GM12891 (cell line): ENCODE results near the gene MME.

Experiments
- DNase-seq: peaks from one replicate; pipeline ENCODE4 v3.0.0; 2011; ENCODE audit warnings: low spot score; ENCODE audit not compliant: insufficient read length
- FAIRE-seq: peaks from 2 replicates; lab custom pipeline; 2011; peaks lifted over from hg19 to GRCh38; lab: Jason Lieb, UNC
- PAX5 ChIP-seq: IDR thresholded peaks from 2 replicates; pipeline ENCODE4 v1.6.1; 2011; ENCODE audit warnings: low read length, moderate library complexity, mild to moderate bottlenecking; ENCODE audit not compliant: insufficient read depth, severe bottlenecking
- POLR2A ChIP-seq: IDR thresholded peaks from 2 replicates; pipeline ENCODE4 v1.6.1; 2011; ENCODE audit warnings: low read depth, low read length, control low read depth
- POLR2AphosphoS5 ChIP-seq: IDR thresholded peaks from 2 replicates; pipeline ENCODE4 v1.6.1; 2011; ENCODE audit warnings: low read depth, low read length, control low read depth
- POU2F2 ChIP-seq: IDR thresholded peaks from 2 replicates; pipeline ENCODE4 v1.6.1; 2011; ENCODE audit warnings: low read depth, mild to moderate bottlenecking, control low read depth, low read length, moderate library complexity
- SPI1 ChIP-seq: IDR thresholded peaks from 2 replicates; pipeline ENCODE4 v1.6.1; 2011; ENCODE audit warnings: low read depth, low read length, control low read depth
- TAF1 ChIP-seq: IDR thresholded peaks from 2 replicates; pipeline ENCODE4 v1.6.1; 2011; ENCODE audit warnings: low read depth, low read length, control low read depth

The MME gene

DNA sequence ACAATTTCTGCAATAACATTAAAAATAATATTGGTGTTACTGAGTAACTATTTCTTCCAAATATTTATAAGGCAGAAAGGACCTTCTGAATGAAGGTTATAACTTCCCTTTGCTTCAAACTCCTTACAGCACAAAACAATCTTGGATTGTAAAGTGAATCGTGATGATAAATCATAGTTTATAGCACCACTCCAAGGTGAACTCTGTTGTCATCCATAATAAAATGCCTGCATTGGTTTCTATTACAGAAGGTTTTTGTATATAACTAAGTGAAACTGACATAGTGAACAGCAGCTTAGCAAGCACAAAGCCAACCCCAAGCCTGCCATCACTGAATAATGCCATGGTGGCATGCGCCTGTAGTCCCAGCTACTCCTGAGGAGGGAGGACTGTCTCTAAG is 86.3 kb downstream of the MME start:
- FAIRE-seq: no peak
- TF ChIP-seq TAF1 (no peak), POLR2A (no peak), POU2F2 (no peak), PAX5 (no peak), SPI1 (no peak), POLR2AphosphoS5 (no peak)
- no peak for DNase-seq

DNA sequence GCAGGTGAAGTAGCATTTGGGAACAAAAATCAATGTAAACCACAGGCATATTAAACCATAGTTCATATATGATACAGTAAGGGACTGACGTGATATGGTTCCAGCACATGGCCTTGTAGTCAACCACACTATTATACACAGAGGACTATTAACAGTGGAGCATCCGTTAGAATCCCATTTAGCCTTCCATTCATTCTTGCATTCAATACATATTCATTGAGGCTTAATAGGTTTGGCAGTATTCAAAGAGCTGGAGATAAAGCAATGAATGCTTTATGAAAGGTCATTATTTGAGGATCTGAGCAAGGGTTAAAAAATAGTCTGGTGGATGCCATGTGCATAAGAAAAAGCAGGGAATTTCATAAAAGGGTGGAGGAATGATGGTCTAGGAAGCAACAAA is 89.1 kb downstream of the MME start:
- TF ChIP-seq POU2F2 (no peak), TAF1 (no peak), PAX5 (no peak), POLR2A (no peak), POLR2AphosphoS5 (no peak), SPI1 (no peak)
- DNase-seq (no peak), FAIRE-seq (no peak)

DNA sequence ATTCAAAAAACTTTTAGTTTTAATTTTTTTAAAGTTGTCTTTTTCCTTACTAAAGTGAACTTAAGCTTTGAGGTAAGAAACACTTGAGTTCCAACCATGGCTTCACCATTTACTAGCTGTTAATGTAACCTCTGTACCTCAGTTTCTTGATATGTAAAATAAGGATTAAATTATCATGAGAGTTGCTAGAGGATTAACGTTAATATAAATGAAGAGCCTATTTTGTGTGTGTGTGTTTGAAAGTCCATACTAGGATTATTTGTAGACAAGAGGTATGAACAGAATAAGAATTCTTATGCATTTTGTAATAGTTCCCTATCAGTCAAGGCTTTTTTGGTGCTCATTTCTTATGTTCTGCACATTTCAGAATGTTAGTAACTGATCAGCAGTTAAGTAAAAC is 93.7 kb downstream of the MME start:
- FAIRE-seq (no peak), DNase-seq (no peak)
- no peak for TF ChIP-seq PAX5

DNA sequence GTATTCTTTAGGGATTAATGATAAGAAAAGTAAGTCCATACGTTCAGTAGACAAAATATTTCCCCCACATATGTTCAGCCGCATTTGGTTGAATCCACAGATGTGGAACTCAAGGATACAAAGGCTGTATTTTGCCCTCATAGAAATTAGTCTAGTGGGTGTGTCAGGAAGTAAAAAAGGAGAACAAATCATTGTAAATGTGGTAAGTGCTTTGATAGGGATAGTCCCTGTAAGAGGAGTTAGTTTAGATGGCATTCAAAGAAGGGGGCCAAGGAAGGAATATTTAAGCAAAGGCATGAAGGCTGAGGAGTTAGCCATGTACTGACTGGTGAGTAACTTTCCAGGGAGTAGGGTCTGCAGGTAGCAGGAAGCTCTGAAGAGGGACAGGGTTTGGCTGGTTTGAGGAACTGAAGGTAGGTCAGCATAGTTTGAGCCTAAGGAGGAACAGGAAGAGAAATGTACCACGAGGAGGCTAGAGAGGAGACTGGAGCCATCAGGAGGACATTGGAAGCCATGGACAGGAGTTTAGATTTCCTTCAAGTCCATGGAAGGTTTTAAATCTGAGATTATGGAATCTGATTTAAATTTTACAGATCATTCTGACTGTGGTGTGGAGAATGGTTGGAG is 98.8 kb downstream of the MME start:
- TF ChIP-seq POU2F2: no peak
- no peak for TF ChIP-seq POLR2AphosphoS5
- no peak for TF ChIP-seq POLR2A
- no peak for TF ChIP-seq SPI1
- no peak for TF ChIP-seq PAX5
- no peak for TF ChIP-seq TAF1
- no peak for FAIRE-seq

DNA sequence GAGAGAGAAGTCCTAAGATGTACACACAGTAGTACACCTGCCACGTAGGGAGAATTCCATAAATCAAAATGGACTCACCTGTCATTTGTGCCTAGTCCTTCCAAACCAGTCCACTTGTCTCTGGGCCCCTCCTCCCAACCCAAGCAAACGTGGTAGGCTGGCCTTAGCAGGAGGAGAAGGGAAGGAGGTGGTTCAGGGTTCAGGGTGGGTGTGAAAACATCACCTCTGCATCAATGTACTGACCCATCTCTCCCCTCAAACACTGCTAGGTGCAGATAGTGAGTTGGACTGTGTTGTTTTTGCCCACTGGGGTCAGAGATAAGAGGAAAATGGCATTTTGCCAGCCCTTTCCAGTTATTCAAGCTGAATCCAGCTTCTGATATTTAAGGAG is 99.3 kb downstream of the MME start:
- FAIRE-seq (no peak), DNase-seq (no peak)
- TF ChIP-seq POLR2A (no peak), SPI1 (no peak), POLR2AphosphoS5 (no peak), POU2F2 (no peak), PAX5 (no peak), TAF1 (no peak)

More for the DNA sequence above, 98.8 kb downstream of the MME start:
- no peak for DNase-seq

DNA sequence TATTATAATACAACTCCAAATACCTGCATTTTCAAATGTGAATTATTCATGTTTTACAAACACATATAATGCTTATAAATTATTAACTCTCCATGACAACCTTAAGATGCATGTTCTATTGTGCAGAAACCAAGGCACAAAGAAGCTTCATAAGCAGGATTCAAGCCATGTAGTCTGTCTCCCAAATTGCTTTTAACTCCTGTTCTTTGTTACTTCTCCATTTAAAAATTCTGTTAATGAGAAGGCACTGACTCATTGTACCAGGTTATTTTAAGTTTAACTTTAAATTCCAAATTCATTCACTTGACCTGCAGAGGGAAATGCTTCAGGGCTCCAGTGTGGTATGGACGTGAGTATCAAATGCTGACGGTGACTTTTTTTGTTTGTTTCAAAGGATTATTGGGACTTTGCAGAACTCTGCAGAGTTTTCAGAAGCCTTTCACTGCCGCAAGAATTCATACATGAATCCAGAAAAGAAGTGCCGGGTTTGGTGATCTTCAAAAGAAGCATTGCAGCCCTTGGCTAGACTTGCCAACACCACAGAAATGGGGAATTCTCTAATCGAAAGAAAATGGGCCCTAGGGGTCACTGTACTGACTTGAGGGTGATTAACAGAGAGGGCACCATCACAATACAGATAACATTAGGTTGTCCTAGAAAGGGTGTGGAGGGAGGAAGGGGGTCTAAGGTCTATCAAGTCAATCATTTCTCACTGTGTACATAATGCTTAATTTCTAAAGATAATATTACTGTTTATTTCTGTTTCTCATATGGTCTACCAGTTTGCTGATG is 100.0 kb downstream of the MME start:
- no peak for TF ChIP-seq POLR2A
- TF ChIP-seq SPI1: no peak
- TF ChIP-seq POU2F2: no peak
- TF ChIP-seq POLR2AphosphoS5: no peak
- TF ChIP-seq PAX5: no peak
- no peak for TF ChIP-seq TAF1
- no peak for FAIRE-seq
- no peak for DNase-seq

DNA sequence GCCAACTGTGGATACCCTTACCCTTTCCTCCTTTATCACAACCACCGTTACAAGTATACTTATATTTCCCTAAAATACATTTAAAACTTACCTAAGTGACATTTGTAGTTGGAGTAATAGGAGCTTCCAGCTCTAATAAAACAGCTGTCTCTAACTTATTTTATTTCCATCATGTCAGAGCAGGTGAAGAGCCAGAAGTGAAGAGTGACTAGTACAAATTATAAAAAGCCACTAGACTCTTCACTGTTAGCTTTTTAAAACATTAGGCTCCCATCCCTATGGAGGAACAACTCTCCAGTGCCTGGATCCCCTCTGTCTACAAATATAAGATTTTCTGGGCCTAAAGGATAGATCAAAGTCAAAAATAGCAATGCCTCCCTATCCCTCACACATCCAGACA is 102.3 kb downstream of the MME start:
- FAIRE-seq: no peak
- DNase-seq: no peak
- TF ChIP-seq POLR2AphosphoS5 (no peak), SPI1 (no peak), POU2F2 (no peak), TAF1 (no peak), PAX5 (no peak), POLR2A (no peak)

DNA sequence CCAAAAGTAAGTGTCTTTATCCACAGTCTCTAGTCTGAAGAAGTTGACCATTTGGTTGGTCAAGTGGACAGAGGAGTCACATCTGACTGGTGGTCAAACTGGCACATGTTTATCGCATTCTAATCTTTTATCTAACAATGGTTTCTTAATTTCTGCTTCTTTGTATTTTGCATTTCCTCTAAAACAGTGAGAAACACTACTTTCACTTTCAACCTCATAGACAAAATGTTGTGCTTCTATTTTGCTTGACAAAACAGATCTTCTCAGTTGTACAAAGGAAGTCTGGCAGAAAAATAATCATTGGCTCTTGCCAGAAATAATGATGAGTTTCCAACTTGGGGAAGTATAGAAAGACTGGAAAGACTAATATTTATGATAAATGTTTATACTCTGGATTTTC is 103.9 kb downstream of the MME start:
- no peak for TF ChIP-seq POU2F2
- TF ChIP-seq SPI1: no peak
- no peak for TF ChIP-seq POLR2AphosphoS5
- TF ChIP-seq TAF1: no peak
- TF ChIP-seq POLR2A: no peak
- TF ChIP-seq PAX5: no peak
- FAIRE-seq (no peak), DNase-seq (no peak)

DNA sequence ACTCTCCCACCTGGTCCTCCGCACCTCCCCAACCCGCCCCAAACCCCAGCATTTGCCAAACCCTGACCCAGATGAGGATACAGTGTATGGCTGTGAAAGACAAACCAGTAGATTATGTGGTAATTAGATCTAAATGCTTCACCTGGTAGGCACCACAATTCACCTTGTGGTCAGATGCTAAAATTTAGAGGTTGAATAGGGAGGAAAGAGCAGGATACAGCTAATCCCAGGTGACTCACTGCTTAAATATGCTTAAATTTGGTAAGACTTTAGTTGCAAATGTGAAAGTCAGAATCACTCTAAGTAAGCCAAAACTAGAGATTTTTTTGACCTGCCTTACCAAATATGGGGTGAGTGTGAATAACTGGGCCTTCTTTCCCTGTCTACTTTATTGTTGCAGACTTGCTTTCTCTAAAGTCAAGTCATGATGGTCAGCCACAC is 105.5 kb downstream of the MME start:
- DNase-seq (no peak), FAIRE-seq (no peak)
- TF ChIP-seq TAF1 (no peak), POLR2A (no peak), SPI1 (no peak), PAX5 (no peak), POLR2AphosphoS5 (no peak)

DNA sequence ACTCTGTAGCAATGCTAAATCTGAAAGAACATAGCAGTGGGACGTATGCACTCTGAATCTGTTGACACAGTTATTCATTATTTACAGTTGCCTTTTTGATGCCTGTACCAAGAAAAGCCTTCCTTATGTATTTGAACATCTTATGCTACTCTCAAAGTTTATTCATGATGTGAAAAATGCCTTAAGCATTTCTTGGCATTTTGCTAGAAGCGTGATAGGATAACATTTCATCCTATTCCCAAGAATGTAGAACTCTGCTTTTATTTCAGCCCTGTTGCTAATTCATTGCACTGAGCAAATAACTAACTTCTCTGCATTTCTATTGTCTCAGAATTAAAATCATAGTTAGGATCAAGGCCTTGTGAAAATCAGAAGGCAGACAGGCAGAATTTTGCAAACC is 107.9 kb downstream of the MME start:
- FAIRE-seq (no peak), DNase-seq (no peak)
- no peak for TF ChIP-seq POLR2AphosphoS5
